ENCODE data around the gene WDR26.

The WDR26 gene

DNA sequence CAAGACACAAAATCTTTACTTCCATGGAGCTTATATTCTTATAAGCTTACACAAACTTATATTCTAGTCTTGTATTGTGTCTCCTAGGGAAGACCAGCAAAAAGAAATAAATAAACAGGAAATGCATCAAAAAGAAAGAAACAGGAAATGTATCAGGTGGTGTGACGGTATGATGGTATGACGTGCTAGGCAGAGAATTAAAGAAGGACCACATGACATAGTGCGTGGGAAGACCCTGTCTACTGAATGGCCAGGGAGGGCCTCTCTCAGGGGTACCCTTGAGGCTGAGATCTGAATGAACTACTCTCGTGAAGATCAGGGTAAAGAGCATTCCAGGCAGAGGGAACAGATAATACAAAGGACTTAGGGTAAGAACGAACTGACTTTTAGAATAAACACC is 15.6 kb upstream of the WDR26 start:
- H3K4me3 ChIP-seq (ENCODE audit: low read length) = no peak overlapping the region
- TF ChIP-seq, protein P1, sequence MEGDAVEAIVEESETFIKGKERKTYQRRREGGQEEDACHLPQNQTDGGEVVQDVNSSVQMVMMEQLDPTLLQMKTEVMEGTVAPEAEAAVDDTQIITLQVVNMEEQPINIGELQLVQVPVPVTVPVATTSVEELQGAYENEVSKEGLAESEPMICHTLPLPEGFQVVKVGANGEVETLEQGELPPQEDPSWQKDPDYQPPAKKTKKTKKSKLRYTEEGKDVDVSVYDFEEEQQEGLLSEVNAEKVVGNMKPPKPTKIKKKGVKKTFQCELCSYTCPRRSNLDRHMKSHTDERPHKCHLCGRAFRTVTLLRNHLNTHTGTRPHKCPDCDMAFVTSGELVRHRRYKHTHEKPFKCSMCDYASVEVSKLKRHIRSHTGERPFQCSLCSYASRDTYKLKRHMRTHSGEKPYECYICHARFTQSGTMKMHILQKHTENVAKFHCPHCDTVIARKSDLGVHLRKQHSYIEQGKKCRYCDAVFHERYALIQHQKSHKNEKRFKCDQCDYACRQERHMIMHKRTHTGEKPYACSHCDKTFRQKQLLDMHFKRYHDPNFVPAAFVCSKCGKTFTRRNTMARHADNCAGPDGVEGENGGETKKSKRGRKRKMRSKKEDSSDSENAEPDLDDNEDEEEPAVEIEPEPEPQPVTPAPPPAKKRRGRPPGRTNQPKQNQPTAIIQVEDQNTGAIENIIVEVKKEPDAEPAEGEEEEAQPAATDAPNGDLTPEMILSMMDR (IDR thresholded peaks at IDR 0.05; ENCODE audit: insufficient read depth, low read depth, low read length, missing control alignments) = no peak
- DNase-seq (ENCODE audit: low read depth) = no peak

DNA sequence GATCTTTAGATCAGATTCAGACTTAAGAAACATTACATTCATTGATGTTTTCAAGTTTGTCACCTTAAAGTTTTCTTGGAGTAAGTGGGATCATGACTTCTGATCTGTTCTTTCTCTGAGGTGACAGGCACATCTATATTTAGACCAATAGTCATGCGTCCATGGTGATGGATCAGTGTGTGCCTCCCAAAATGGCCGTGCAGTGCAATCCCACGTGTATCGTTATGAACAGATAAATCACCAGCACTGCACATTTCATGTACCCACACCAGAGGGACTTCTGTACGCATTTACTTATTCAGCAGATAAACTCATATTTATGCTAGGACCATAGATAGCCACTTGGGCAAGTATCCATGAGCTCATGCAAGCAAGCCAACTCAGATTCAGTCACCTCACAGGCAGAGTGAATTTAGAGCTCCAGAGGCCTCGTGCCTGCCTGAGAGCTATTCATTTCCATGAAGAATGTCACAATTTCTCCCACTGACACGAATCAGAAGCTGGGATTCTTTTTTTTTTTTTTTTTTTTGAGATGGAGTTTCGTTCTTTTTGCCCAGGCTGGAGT is 13.9 kb upstream of the WDR26 start:
- no peak for DNase-seq (ENCODE audit: low read depth)
- TF ChIP-seq, protein P1 (IDR thresholded peaks at IDR 0.05; ENCODE audit: insufficient read depth, low read depth, low read length, missing control alignments) = no peak
- no peak overlapping the region for H3K4me3 ChIP-seq (ENCODE audit: low read length)

DNA sequence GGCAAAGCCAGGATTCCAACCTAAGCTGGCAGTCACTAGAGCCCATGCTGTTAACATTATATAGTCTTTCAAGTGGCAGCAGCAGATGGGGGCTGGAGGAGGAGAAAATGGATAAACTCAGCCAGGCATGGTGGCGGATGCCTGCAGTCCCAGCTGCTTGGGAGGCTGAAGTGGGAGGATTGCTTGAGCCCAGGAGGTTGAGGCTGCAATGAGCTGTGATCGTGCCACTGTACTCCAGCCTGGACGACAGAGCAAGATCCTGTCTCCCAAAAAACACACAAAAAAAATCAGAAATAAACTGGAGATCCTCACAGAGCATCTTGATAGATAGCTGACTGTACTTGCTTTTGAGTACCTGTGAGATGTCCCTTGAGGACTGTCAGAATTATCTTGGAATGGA is 13.4 kb upstream of the WDR26 start:
- no peak overlapping the region for H3K4me3 ChIP-seq (ENCODE audit: low read length)
- no peak for DNase-seq (ENCODE audit: low read depth)
- TF ChIP-seq, protein P1 (IDR thresholded peaks at IDR 0.05; ENCODE audit: insufficient read depth, low read depth, low read length, missing control alignments) = no peak

DNA sequence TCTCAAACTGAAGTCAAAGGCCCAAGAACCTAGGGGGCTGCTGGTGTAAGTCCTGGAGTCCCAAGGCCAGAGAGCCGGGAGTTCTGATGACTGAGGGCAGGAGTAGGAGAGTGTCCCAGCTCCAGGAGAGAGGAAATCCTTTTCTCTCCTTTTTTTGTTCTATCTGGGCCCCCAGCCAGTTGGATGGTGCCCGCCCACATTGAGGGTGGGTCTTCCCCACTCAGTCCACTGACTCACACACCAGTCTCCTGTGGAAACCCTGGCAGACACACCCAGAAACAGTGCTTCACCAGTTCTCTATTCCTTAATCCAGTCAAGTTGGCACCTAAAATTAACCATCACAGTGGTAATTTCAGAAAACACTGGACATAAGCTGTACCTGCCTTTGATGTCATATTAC is 12.7 kb upstream of the WDR26 start:
- peak; percentile 75 for DNase-seq (ENCODE audit: low read depth)
- TF ChIP-seq, protein P1 (IDR thresholded peaks at IDR 0.05; ENCODE audit: insufficient read depth, low read depth, low read length, missing control alignments) = no peak

DNA sequence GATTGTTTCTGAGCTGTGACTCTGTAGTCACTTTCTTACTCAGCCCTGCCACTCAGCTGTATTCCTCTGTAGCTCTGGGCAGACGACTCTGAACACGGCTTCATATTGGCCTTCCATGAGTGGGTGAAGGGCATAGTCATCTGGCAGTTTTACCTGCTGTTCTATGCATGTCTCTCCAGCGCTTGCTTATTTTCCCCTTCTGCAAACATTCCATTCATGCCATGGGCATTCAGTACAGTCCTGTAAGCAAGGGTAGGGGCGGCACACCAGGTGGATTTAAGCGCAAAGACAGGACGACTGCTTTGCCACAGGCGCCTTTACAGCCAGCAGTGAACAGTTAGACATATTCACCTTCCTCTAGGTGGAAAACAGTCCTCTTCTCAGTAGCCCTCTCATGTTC is 4.4 kb upstream of the WDR26 start:
- DNase-seq (ENCODE audit: low read depth) = peak; percentile 12
- TF ChIP-seq, protein P1 (IDR thresholded peaks at IDR 0.05; ENCODE audit: insufficient read depth, low read depth, low read length, missing control alignments) = no peak

More for the DNA sequence above, 12.7 kb upstream of the WDR26 start:
- H3K4me3 ChIP-seq (ENCODE audit: low read length) = no peak overlapping the region

DNA sequence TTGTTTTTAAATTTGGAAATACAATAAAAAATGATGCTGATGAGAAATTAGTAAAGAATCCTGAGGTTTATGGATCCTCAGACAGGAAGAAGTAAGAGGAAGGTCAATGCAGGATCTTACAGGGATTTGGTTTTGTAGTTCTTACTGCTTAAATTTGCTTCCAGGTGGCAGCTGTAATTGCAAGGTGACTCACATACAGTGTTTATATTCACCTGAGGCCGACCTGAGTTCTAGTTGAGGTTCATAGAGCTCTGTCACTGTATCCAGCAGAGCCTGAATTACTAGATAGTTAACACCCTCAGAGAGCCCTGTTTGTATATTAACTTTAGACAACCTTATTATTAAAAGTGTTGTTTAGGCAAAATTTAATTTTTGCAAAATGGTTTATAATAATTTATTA is 1.4 kb upstream of the WDR26 start:
- TF ChIP-seq, protein P1 (IDR thresholded peaks at IDR 0.05; ENCODE audit: insufficient read depth, low read depth, low read length, missing control alignments) = no peak
- DNase-seq (ENCODE audit: low read depth) = peak; percentile 84
- no peak overlapping the region for H3K4me3 ChIP-seq (ENCODE audit: low read length)

More for the DNA sequence above, 4.4 kb upstream of the WDR26 start:
- no peak overlapping the region for H3K4me3 ChIP-seq (ENCODE audit: low read length)

DNA sequence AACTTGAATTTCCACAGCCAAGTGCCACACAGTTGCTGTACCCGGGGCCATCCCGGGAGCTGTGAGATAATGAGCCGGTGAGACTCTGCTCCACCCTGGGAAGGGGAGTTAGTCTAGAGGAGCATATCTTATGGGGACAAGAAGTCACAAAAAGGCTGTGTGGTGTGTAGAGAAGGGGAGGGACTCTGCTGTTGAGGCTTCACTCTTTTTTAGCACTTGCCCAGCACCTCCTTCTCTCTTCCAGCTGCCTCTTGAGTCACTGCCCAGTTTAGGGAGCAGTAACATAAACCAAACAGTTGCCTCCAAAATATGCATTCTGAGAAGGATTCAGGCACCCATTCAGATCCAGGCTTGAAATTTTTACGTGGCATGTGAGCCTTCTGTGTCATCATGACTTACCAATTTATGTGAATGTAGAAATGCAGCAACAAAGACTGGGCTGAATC is 744 bp upstream of the WDR26 start:
- TF ChIP-seq, protein P1 (IDR thresholded peaks at IDR 0.05; ENCODE audit: insufficient read depth, low read depth, low read length, missing control alignments) = no peak
- H3K4me3 ChIP-seq (ENCODE audit: low read length) = peak overlapping the region; percentile 72
- DNase-seq (ENCODE audit: low read depth) = peak; percentile 67
